Brain microvascular endothelial cell (primary cell): ENCODE measurements around the gene CMTR2.

Experiments
- DNase-seq: peaks from one replicate; pipeline ENCODE4 v3.0.0-alpha.2; 2020
- H3K27ac ChIP-seq: fragments of 250-450 bp; sonication (Bioruptor Pico); 2 replicates; pipeline ENCODE4 v1.5.1; 2020; ENCODE audit warnings: mild to moderate bottlenecking, moderate library complexity
- H3K27me3 ChIP-seq: fragments of 250-450 bp; sonication (Bioruptor Pico); replicated peaks from 2 replicates; pipeline ENCODE4 v1.5.1; 2020; ENCODE audit warnings: mild to moderate bottlenecking
- H3K36me3 ChIP-seq: fragments of 250-450 bp; sonication (Bioruptor Pico); replicated peaks from 2 replicates; pipeline ENCODE4 v1.5.1; 2020; ENCODE audit warnings: mild to moderate bottlenecking
- H3K4me3 ChIP-seq: 2 replicates; pipeline ENCODE4 v1.5.1; 2011; ENCODE audit warnings: low read depth, mild to moderate bottlenecking, control low read depth, low read length, moderate library complexity
- in situ Hi-C: cut with HindIII; loops from 2 replicates; pipeline ENCODE4 v1.10.0; 2017; ENCODE audit warnings: low sequenced_read_pairs, low pct_ligation_motif_present
- TF ChIP-seq, protein P1 (sequence below): IDR thresholded peaks from 2 replicates; pipeline ENCODE4 v1.5.1; 2011; ENCODE audit warnings: low read depth, mild to moderate bottlenecking, moderate library complexity, low read length, control low read depth, inconsistent platforms; ENCODE audit errors: missing control alignments

The CMTR2 gene

GRCh38 chr16:71288890-71289731, at the start of gene CMTR2:
CMTR2 (minus strand) TSS chr16:71289402; CDS start chr16:71285920, 3,482 bp downstream.
- H3K27me3 ChIP-seq, result no peaks in the 10 kb centered on the region
- peak; percentile 95 for DNase-seq
- in situ Hi-C loops, result no loop called here
- TF ChIP-seq, protein P1, sequence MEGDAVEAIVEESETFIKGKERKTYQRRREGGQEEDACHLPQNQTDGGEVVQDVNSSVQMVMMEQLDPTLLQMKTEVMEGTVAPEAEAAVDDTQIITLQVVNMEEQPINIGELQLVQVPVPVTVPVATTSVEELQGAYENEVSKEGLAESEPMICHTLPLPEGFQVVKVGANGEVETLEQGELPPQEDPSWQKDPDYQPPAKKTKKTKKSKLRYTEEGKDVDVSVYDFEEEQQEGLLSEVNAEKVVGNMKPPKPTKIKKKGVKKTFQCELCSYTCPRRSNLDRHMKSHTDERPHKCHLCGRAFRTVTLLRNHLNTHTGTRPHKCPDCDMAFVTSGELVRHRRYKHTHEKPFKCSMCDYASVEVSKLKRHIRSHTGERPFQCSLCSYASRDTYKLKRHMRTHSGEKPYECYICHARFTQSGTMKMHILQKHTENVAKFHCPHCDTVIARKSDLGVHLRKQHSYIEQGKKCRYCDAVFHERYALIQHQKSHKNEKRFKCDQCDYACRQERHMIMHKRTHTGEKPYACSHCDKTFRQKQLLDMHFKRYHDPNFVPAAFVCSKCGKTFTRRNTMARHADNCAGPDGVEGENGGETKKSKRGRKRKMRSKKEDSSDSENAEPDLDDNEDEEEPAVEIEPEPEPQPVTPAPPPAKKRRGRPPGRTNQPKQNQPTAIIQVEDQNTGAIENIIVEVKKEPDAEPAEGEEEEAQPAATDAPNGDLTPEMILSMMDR, result peak; percentile 24
- peak within 1 kb of the TSS; percentile 48 for H3K27ac ChIP-seq
- H3K4me3 ChIP-seq, result peak within 1 kb of the TSS; percentile 80
- peaks cover 9% of the 10 kb centered on the region for H3K36me3 ChIP-seq

DNA sequence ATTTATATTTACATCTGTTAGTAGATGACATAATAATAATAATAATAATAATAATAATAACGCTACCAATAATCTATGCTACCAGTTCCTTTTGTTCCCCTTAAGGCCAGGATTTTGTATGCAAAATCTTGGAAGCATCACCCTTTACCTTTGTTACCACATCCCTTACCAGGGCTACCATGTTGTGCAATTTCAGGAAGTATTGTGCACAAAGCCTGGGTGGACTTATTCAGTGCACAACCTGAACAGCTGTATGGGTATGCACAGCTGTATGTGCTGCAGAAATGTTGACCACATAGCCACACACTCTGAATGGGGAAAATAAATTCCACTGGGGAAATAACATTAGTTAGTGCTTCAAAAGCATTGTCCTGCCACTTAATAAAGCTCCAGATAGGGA, 49.4 kb upstream of the CMTR2 start:
- TF ChIP-seq, protein P1, result no peak
- DNase-seq, result no peak
- H3K36me3 ChIP-seq, result no peaks in the 10 kb centered on the region
- H3K27ac ChIP-seq, result no peak overlapping the region
- in situ Hi-C loops, result no loop called here
- H3K4me3 ChIP-seq, result no peak overlapping the region
- no peaks in the 10 kb centered on the region for H3K27me3 ChIP-seq

DNA sequence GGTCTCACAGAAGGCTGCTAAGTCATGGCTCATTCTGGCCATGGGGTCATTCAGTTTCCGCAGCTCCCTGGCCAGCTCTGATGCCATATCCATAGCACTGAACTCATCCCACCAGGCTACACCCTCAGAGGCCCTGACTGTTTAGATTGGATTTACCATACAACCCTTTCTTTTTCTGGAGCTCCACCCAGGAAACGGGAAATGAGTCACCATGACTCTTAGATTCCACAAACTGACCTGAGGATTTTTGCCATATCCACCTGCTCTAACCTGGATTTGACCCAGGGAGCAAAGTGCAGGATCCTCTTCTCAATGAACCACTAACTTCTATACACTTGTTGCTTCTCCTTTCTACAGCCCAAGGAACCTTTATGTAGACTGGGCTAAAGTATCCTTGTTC, 49.0 kb upstream of the CMTR2 start:
- Histone ChIP-seq H3K4me3 (no peak overlapping the region), H3K27me3 (no peaks in the 10 kb centered on the region), H3K27ac (no peak overlapping the region), H3K36me3 (no peaks in the 10 kb centered on the region)
- TF ChIP-seq, protein P1, result no peak
- in situ Hi-C loops, result no loop called here
- DNase-seq, result no peak

DNA sequence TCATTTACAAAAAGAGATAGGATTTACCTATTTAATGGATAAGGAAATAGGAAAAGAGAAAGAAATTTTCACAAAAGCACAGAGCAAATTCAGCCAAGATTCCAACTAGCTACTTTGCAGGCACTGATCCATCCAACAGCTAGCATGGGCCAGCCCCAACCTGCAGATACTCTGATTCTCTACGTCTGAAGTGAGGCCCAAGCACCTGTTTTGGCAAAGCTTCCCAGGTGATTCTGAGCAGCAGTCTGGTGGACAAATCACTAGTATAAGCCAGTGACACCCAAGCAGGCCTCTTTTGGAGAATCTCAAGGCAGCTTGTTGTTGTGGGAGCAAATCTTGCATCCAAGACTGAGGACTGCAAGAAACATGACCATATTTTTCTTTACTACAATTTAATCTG, 48.4 kb upstream of the CMTR2 start:
- no peak for DNase-seq
- TF ChIP-seq, protein P1, result no peak
- H3K27me3 ChIP-seq, result no peaks in the 10 kb centered on the region
- no peak overlapping the region for H3K27ac ChIP-seq
- in situ Hi-C loops, result no loop called here
- no peak overlapping the region for H3K4me3 ChIP-seq
- no peaks in the 10 kb centered on the region for H3K36me3 ChIP-seq

GRCh38 chr16:71328151-71328550, 38.9 kb upstream of the CMTR2 start:
- Histone ChIP-seq H3K27ac (no peak overlapping the region), H3K4me3 (no peak overlapping the region), H3K36me3 (no peaks in the 10 kb centered on the region), H3K27me3 (no peaks in the 10 kb centered on the region)
- in situ Hi-C loops, result no loop called here
- TF ChIP-seq, protein P1, result no peak
- DNase-seq, result no peak
